PFSK-1 (cell line): ENCODE data around the gene ADRM1.

Source experiments
- REST ChIP-seq, 2 experiments: IDR thresholded peaks; 2 replicates each; pipeline versions ENCODE4 v1.6.1 to v1.8.0; 2011 to 2012; ENCODE audit warnings: low read depth in 2 of 2, low read length in 2 of 2, control low read depth in 1 of 2, inconsistent platforms in 1 of 2, mild to moderate bottlenecking in 1 of 2, moderate library complexity in 1 of 2; ENCODE audit not compliant: insufficient read depth in 1 of 2
- SIN3A ChIP-seq: IDR thresholded peaks from 2 replicates; pipeline ENCODE4 v1.6.1; 2012; ENCODE audit warnings: mild to moderate bottlenecking, low read length, moderate library complexity, borderline replicate concordance; ENCODE audit not compliant: insufficient read depth

DNA sequence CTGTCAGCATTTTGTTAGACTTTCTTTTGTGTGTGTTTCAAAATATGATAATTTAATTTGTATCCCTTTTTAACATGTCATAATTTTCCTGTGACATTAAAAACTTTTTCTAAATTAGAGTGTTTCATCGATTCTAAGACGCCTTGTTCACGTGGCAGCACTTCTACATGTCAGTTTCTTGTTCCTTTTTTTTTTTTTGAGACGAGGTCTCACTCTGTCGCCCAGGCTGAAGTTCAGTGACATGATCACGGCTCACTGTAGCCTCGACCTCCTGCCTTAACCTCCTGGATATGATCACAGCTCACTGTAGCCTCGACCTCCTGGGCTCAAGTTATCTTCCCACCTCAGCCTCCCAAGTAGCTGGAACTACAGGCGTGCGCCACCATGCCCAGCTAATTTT is 27.6 kb upstream of the ADRM1 start:
- TF ChIP-seq SIN3A (no peak), REST (IDR thresholded peaks at IDR 0.05; ENCODE audit: insufficient read depth in 1 of 2, low read depth in 2 of 2, low read length in 2 of 2) (no peak)
